LNCaP clone FGC (cell line): ENCODE data around the gene PIBF1.
"Not testable (repeated sequence)": the region's sequence is repeated elsewhere in the genome, so short reads cannot be mapped to it uniquely, and the experiment has no call there.

ENCODE experiments used
- DNase-seq: peaks from one replicate; pipeline ENCODE4 v3.0.0-alpha.2; 2011; ENCODE audit warnings: low read depth
- H3K4me3 ChIP-seq: 2 replicates; pipeline ENCODE4 v1.5.1; 2011; ENCODE audit warnings: mild to moderate bottlenecking, low read depth, low read length, control low read depth
- CTCF ChIP-seq: IDR thresholded peaks from 2 replicates; pipeline ENCODE4 v1.5.1; 2012; ENCODE audit warnings: mild to moderate bottlenecking; ENCODE audit not compliant: control insufficient read depth, insufficient read depth; ENCODE audit errors: extremely low read depth

PIBF1 gene

DNA sequence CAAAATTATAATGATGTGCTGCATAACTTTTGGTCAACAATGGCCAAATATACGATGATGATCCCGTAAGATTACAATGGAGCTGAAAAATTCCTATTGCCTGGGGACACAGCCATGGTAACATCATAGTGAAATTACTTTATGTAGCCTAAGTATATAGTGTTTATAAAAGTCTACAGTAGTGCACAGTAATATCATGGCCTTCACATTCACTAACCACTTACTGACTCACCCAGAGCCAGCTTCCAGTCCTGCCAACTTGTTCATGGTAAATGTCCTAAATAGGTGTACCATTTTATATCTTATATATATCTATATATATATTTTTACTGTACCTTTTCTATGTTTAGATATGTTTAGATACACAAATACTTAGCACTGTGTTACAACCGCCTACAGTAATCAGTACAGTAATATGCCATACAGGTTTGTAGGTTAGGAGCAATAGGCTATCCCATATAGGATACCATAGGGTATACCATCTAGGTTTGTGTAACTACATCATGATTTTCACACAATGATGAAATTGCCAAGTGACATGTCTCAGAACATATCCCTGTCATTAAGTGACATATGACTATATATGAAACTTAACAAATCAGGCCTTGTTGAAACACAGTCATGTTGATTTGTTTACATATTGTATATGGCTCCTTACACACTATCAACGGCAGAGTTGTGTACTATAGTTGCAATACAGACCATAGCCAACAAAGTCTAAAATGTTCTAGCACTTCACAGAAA lies 24.0 kb upstream of the PIBF1 start:
- DNase-seq = no peak
- H3K4me3 ChIP-seq = no peak overlapping the region
- TF ChIP-seq CTCF = no peak

DNA sequence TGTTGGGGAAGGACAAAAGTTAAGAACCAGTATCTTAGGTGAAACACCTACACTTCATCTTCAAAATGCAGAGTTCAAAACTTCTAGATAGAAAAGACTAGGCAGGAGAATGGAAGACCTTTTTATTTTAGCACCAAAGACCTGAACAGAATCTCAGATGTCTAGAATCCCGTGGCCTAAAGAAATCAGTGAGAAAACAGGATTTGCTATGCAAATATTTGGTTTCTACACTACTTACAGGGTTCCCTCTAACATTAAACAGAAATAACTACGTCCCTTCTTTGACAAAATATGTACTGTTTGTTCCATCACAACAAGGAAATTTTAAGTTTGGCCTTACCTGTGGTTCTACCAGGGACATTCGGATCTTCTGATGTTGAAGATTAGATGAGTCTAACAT lies 21.7 kb upstream of the PIBF1 start:
- no peak for TF ChIP-seq CTCF
- no peak overlapping the region for H3K4me3 ChIP-seq
- no peak for DNase-seq

DNA sequence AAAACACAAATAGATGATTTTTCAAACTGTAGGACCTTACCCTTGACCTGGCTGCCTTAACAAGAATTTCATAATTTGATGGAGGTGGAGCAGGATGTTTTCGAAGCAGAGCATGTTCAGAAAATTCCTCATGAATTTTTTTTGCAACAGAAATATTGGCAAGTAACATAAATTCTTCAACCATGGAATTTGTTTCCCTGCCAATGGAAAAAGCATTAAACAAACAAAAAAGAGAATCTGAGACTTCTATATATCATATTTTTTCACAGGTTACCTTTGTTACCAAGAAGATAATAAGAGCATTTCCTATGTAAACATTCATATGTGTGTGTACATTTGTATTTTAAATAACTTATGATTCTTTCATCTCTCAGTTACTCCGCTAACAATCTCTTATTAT lies 18.5 kb upstream of the PIBF1 start:
- TF ChIP-seq CTCF = no peak
- no peak for DNase-seq
- no peak overlapping the region for H3K4me3 ChIP-seq

- DNase-seq = no peak
- no peak overlapping the region for H3K4me3 ChIP-seq
- no peak for TF ChIP-seq CTCF
Measured at GRCh38 chr13:72774019-72774418, 7.9 kb upstream of the PIBF1 start.

DNA sequence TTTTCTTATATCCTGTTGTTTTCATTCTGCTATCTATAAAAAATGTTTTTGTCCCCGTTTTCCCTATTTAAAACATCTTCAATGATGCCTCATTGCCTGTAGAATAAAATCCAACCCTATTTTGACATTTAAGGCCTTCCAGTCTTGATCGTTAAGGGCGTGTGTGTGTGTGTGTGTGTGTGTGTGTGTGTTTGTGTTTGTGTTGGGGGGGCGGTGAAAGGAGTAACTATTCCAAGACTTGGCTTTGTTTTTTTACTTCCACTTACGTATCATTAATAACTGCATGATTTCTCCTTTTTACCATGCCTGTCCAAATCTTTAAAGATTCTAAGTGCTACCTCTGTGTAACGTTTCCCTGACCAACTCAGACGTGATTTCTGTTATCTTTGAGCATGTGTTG lies 784 bp downstream of the PIBF1 start:
- peak overlapping the region; percentile 80 for H3K4me3 ChIP-seq
- DNase-seq = no peak
- no peak for TF ChIP-seq CTCF

DNA sequence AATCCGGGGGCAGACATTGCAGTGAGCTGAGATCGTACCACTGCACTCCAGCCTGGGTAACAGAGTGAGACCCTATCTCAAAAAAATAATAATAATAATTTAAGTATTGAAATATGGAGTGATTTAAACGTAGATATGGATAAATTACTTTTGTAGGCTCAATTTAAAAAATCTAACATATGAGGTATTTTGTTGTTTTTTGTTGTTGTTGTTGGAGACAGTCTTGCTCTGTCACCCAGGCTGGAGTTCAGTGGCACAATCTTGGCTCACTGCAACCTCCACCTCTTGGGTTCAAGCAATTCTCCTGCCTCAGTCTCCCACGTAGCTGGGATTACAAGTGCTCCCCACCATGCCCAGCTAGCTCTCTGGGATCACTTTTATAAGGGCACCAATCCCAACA lies 2.7 kb downstream of the PIBF1 start:
- not testable (repeated sequence) for H3K4me3 ChIP-seq

DNA sequence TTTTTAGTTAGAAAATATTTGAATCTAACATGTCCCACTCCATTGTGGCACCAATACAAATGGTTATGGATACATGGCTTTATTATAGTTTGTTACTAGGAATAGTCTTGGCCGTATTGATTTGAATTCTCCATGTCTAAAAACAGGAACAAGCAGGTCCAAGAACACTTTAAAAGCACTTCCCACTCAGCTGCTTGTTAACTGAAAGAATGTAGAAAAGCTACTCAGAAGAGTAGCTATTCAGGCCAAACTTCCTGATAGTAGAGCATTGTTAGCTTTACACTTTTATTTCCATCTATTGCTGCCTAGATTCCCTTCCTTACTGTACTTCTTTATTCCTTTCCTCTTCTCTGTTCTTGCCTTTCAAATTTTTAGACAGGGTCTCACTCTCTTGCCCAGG lies 6.9 kb downstream of the PIBF1 start:
- H3K4me3 ChIP-seq = no peak overlapping the region
- no peak for TF ChIP-seq CTCF
- DNase-seq = no peak

More for the DNA sequence above, 2.7 kb downstream of the PIBF1 start:
- not testable (repeated sequence) for DNase-seq
